Fibroblast of mammary gland (primary cell): ENCODE measurements around the gene PTPRD.
A peak's percentile ranks its signal among the peaks of the same experiment; 100 is the strongest.

Source experiments
- DNase-seq: peaks from one replicate; pipeline ENCODE4 v3.0.0-alpha.2; 2010; ENCODE audit warnings: low read depth
- H3K4me3 ChIP-seq: 2 replicates; pipeline ENCODE4 v1.5.1; 2011; ENCODE audit warnings: low read depth, mild to moderate bottlenecking, low read length, moderate library complexity; ENCODE audit not compliant: control insufficient read depth
- CTCF ChIP-seq: conservative IDR thresholded peaks from 2 replicates; pipeline ENCODE4 v1.5.1; 2011; ENCODE audit warnings: low read depth, low read length, inconsistent platforms; ENCODE audit not compliant: control insufficient read depth, insufficient read depth

PTPRD gene

DNA sequence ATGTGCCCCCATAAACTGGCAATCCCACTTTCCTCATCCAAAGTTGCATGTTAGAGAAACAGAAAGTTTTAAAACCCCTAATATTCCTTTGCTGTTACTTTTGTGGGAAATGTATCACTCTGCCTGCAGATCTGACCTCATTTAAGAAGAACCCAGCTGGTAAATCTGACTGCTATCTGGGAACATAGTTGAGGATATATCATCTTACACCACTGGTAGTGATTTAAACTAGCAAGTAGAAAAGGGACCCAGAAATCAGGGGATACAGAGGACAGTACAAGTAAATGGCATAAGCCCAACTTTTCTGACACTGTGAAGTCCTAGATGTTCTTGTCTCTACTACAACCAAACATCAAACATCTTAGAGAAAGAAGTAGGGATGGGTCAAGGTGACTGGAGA lies 1752.7 kb downstream of the PTPRD start:
- no peak for DNase-seq
- TF ChIP-seq CTCF = no peak
- H3K4me3 ChIP-seq = no peak overlapping the region

DNA sequence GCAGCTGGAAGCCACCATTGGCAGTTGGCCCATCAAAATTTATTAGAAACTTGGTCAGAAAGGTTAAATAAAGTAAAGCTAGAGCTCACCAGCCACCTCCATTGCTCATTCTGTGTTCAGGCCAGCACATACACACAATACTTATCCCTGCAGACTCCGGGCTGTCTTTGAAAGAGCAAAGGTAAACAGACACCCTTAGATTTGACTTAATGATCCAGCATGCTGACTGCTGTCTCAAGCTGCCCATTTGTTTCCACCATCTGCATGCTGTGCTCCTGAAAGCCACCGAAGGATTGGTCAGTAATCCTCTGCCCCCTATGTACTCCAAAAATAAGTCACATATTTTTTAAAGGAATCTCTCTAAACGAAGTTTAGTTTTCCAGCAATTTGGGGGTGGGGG lies 1753.4 kb downstream of the PTPRD start:
- DNase-seq = no peak
- TF ChIP-seq CTCF = no peak
- no peak overlapping the region for H3K4me3 ChIP-seq

GRCh38 chr9:8858596-8859161 lies 1754.1 kb downstream of the PTPRD start:
- no peak for DNase-seq
- peak overlapping the region; percentile 83 for H3K4me3 ChIP-seq
- no peak for TF ChIP-seq CTCF

GRCh38 chr9:8857926-8858595 lies 1754.7 kb downstream of the PTPRD start:
- peak; percentile 54 for DNase-seq
- peak overlapping the region; percentile 83 for H3K4me3 ChIP-seq

GRCh38 chr9:8857068-8857925 lies 1755.5 kb downstream of the PTPRD start:
- H3K4me3 ChIP-seq = peak overlapping the region; percentile 83
- DNase-seq = peak; percentile 21
- TF ChIP-seq CTCF = no peak

More at GRCh38 chr9:8857926-8858595, 1754.7 kb downstream of the PTPRD start:
- TF ChIP-seq CTCF = no peak

DNA sequence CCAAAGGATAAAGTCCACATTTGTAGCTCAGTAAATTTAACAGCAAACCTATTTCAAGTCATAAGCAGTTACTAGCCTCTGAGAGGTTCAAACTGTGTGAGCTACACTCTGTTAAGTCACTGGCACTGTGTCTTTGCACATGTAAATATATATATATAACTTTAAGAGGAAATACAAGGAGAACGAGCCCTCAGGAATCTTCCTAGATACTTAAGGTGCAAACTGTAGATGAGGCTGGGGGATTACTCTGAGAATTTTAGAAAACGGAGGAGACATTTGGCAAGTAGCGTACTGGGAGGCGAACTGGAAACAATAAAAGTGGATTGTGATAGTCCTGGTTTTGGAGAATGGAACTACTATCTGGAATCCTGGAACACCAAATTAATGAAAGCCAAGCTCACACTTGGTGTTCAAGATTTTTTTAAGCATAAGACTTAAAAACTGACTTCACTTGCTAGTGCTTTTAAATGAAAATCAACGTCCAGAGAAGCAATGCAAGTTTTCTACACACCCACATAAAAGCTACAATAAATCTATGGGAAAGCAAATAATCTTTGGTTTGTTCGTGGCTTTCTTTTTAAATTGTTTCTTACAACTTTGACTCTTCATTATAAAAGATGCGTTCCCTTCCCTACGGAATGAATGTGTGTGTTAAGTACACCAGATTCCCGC lies 1756.3 kb downstream of the PTPRD start:
- no peak for DNase-seq
- no peak for TF ChIP-seq CTCF
- H3K4me3 ChIP-seq = peak overlapping the region; percentile 83
